ENCODE measurements around the gene DENND4B. TPM values are rescaled to one million over a fixed set of nuclear protein-coding genes. Genes with fewer than 3 reads are reported as not detected.

The DENND4B gene
- 176 and 188 TPM in 2 replicates for total RNA-seq (2013; cell fraction: nucleolus; rRNA removed)
- total RNA-seq (2014; rRNA removed) (18.2 and 22.2 TPM in 2 replicates), total RNA-seq (2014; rRNA removed; fragmentation: Illumina TruSeq; extraction: Trizol) (13.1 and 13.7 TPM in 2 replicates), total RNA-seq (2021) (57.5 and 74.8 TPM in 2 replicates), polyA plus RNA-seq (2011; rRNA removed) (15.7 and 26.6 TPM in 2 replicates), polyA plus RNA-seq (2014; fragmentation: Illumina TruSeq; extraction: Trizol) (23.5 and 31.0 TPM in 2 replicates), polyA plus RNA-seq (2014; fragmentation: Nextera tagmentation; extraction: Ambion mirVana) (10 to 100 TPM; 12.0 to 13.4 TPM), polyA plus RNA-seq (2014; rRNA removed) (55.1 and 73.9 TPM in 2 replicates), polyA plus RNA-seq (2016; fragmentation: Nextera tagmentation; extraction: Ambion mirVana) (10 to 100 TPM; 20.8 to 23.3 TPM), polyA minus RNA-seq (2011; rRNA and poly(A)+ RNA removed) (25.8 and 43.4 TPM in 2 replicates), Bru-seq, nascent RNA (percentile 73 among the genes with signal in this experiment), BruChase-seq, experiment 1, labeled RNA remaining after a 6-hour chase (percentile 83 among the genes with signal in this experiment), BruChase-seq, experiment 2, labeled RNA remaining after a 2-hour chase (percentile 75 among the genes with signal in this experiment)
- polyA plus RNA-seq (2011; ENCODE audit: low read depth) = 25.1 TPM
- polyA plus RNA-seq (2011; cell fraction: cytosol; rRNA removed) = 20.2 and 26.8 TPM in 2 replicates
- 454 and 493 TPM in 2 replicates for polyA plus RNA-seq (2011; cell fraction: nucleus; rRNA removed)
- 54.4 and 57.1 TPM in 2 replicates for polyA plus RNA-seq (2012)
- polyA minus RNA-seq (2011; cell fraction: cytosol; rRNA and poly(A)+ RNA removed) = 25.7 and 31.0 TPM in 2 replicates
- polyA minus RNA-seq (2011; cell fraction: nucleus; rRNA and poly(A)+ RNA removed) = 151 and 238 TPM in 2 replicates
- long read RNA-seq, experiment 1, partial matches to known transcripts = 5 of 7 reads
- long read RNA-seq, experiment 1, other reads (novel, unspliced or antisense) = 2 of 7 reads
- long read RNA-seq, experiment 2, partial matches to known transcripts = 6 of 10 reads
- long read RNA-seq, experiment 2, other reads (novel, unspliced or antisense) = 4 of 10 reads

DNA sequence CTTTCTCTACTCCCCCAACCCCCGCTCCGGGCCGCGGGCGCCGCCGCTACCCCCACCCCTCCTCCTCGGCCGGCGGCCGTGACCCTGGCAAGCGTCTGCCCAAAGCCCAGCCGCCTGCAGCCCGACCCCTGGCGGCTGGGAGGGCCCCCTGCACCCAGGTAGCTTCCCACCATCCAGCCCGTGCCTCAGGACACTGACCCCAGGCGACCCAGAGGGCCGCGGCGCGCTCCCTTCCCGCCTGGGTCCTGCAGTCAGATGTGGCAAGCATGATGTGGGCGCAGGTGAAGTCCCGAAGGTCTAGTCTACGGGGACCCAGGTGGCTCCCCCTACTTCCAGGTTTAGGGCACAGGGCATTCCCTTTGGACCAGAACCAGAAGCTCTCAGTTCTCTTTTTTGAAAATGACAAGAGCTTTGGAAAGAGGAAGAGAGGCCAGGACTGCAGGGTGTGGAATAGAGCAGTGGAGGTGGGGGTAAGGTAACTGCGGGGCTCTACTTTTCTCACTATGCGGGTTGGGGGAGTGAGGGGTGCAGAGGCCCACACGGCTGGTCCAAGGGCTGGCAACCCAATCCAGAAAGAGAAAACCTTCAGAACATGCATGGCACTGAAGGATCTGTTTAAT lies at the start of gene DENND4B:
Gene DENND4B, minus strand, starts transcription at position 97 of the 620 bp plus-strand sequence. CDS start 2,344 bp downstream, outside the sequence.
- ChIA-PET RAD21 (ENCODE audit: unreplicated experiment) (interaction anchor here (0.6 to 4.9 kb wide), 21 partner anchors 10 to 1009 kb away, joined by 3 to 55 read pairs (median 4); partner anchors contain the start of genes CREB3L4, CRTC2, GATAD2B and JTB), SMC1A (ENCODE audit: uncharacterized antibody, unreplicated experiment) (interaction anchor here (0.6 to 4.5 kb wide), 14 partner anchors 9 to 161 kb away, joined by 3 to 59 read pairs (median 4); partner anchors contain the start of genes CREB3L4, GATAD2B, JTB and RAB13), POLR2A (interaction anchor here (0.5 to 5.3 kb wide), 16 partner anchors 8 to 313 kb away, joined by 3 to 83 read pairs (median 4); partner anchors contain the start of genes CHTOP, CREB3L4, GATAD2B and JTB), CTCF (interaction anchor here (0.6 to 4.8 kb wide), 19 partner anchors 10 to 436 kb away, joined by 3 to 54 read pairs (median 6); partner anchors contain the start of genes CREB3L4, CRTC2, GATAD2B and JTB)
- 3% methylated on average over 18 of the region's 28 CpGs for WGBS (ENCODE audit: insufficient coverage, insufficient replicate concordance, low lambda C conversion rate, missing lambda C conversion rate)
- Histone ChIP-seq H3K79me2 (ENCODE audit: control insufficient read depth, insufficient read depth, low read length) (peaks cover 29% of the 10 kb centered on the region), H4K20me1 (ENCODE audit: control insufficient read depth, insufficient read depth) (no peaks in the 10 kb centered on the region), H3K4me1 (ENCODE audit: control insufficient read depth, insufficient read depth, low read length) (peaks cover 21% of the 10 kb centered on the region), H3K36me3 (ENCODE audit: control insufficient read depth in 2 of 2, insufficient read depth in 2 of 2, low read length in 1 of 2) (peaks cover 26 to 27% of the 10 kb centered on the region in 2 experiments; a peak in 3 of 4 replicates), H3K9me3 (replicated peaks; ENCODE audit: control insufficient read depth, insufficient read depth, low read length) (no peaks in the 10 kb centered on the region), H2AFZ (ENCODE audit: control insufficient read depth, low read depth, low read length) (peak within 1 kb of the TSS; percentile 62), H3K27me3 (replicated peaks in 1 of 2; ENCODE audit: control insufficient read depth in 2 of 2, insufficient read depth in 2 of 2, low read length in 1 of 2) (no peaks in the 10 kb centered on the region), H3K27ac (ENCODE audit: control insufficient read depth, insufficient read depth) (peak within 1 kb of the TSS; percentile 95), H3K4me3 (peak within 1 kb of the TSS; percentile 100), H3K4me2 (ENCODE audit: control insufficient read depth, insufficient read depth) (peak within 1 kb of the TSS; percentile 100), H3K9ac (ENCODE audit: control insufficient read depth, insufficient read depth, low read length) (peak within 1 kb of the TSS; percentile 99)
- ATAC-seq (peak; percentile 80), FAIRE-seq (peak; percentile 13), DNase-seq (ENCODE audit: low read depth, low spot score) (no peak)
- no TSS peak for BruUV-seq (replicated peaks)
- in situ Hi-C loops (cut with MboI) (no loop called here), intact Hi-C loops (cut with micrococcal nuclease; ENCODE audit: unreplicated experiment) (loop anchor here (1.0 kb wide), 1 partner anchor 149 kb away; no protein-coding TSS in a partner anchor)
- TF ChIP-seq CEBPB (IDR thresholded peaks at IDR 0.05; ENCODE audit: borderline replicate concordance in 1 of 2, low read depth in 2 of 2, low read length in 2 of 2) (no peak), FOXM1 (IDR thresholded peaks at IDR 0.05; ENCODE audit: low read depth, low read length) (peak; percentile 38; the same call in 1 of the 2 replicates), BMI1 (IDR thresholded peaks at IDR 0.05; ENCODE audit: borderline replicate concordance) (no peak), TARDBP (IDR thresholded peaks at IDR 0.05; ENCODE audit: borderline replicate concordance) (peak; percentile 70; the same call in 1 of the 2 replicates), ASH2L (IDR thresholded peaks at IDR 0.05; ENCODE audit: borderline replicate concordance, low read depth) (no peak), CBFB (IDR thresholded peaks at IDR 0.05; ENCODE audit: low read depth) (no peak), E4F1 (IDR thresholded peaks at IDR 0.05; ENCODE audit: borderline replicate concordance, partially characterized antibody) (no peak), EP300 (IDR thresholded peaks at IDR 0.05; ENCODE audit: borderline replicate concordance in 1 of 2, control insufficient read depth in 1 of 2, low read depth in 2 of 2, low read length in 2 of 2) (no peak), SRF (IDR thresholded peaks at IDR 0.05; ENCODE audit: low read depth in 2 of 2, low read length in 2 of 2) (0 out of 4 replicates have a peak, but pooled peaks of 1 of the 2 experiments have one; percentile 43), MLLT1 (IDR thresholded peaks at IDR 0.05) (no peak), POLR2AphosphoS2 (IDR thresholded peaks at IDR 0.05; ENCODE audit: low read depth, low read length) (no peak)

Data from GM12878 (cell line).